HG02840 (cell line): ENCODE results near the gene HLA-DOA.

ENCODE experiments used
- ATAC-seq: cut with Tn5 transposase; IDR thresholded peaks from one replicate; pipeline ENCODE4 v1.9.1; 2021; ENCODE audit warnings: mild to moderate bottlenecking, moderate library complexity, moderate number of reproducible peaks; ENCODE audit not compliant: unreplicated experiment, low FRiP score

Gene HLA-DOA

DNA sequence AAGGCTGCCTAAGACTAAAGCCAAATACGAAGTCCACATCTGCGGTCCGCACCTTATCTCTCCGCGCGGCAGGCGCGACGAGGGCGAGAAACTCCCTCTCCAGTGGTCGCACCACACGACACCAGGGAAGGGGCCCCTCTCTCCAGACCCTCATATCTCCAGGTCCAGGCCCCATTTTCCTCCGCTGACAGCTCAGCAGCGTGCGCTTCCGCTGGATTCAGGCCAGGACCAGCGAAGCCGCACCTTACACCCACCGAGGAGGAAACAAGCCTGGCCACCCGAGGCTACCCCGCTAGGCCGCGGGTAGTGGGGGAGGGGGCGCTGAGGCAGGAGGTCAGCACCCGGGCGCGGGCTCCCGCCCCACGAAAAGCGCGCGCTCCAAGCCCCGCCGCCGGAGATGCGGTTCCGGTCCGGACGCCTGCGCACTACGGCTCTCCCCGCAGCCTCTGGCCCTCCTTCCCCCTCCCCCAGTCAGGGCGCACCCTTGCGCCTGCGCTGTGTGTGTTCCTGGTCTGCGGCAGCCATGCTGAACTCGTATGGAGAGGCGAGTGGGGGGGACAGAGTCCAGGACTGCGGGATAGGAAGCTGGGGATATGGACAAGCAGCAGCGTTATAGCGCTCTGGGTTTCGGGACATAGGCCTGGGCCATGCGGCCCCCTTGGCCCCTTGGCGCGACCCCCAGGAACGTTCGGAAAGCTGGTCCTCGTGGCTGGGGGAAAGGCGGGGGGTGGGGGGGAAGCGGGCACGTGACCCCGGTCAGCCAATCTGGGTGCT is 41.1 kb downstream of the HLA-DOA start, which contains the start of gene BRD2:
Gene BRD2, plus strand, starts transcription at position 502 of the 774 bp plus-strand sequence. CDS start 4,305 bp downstream, outside the sequence.
- ATAC-seq = peak; percentile 41

DNA sequence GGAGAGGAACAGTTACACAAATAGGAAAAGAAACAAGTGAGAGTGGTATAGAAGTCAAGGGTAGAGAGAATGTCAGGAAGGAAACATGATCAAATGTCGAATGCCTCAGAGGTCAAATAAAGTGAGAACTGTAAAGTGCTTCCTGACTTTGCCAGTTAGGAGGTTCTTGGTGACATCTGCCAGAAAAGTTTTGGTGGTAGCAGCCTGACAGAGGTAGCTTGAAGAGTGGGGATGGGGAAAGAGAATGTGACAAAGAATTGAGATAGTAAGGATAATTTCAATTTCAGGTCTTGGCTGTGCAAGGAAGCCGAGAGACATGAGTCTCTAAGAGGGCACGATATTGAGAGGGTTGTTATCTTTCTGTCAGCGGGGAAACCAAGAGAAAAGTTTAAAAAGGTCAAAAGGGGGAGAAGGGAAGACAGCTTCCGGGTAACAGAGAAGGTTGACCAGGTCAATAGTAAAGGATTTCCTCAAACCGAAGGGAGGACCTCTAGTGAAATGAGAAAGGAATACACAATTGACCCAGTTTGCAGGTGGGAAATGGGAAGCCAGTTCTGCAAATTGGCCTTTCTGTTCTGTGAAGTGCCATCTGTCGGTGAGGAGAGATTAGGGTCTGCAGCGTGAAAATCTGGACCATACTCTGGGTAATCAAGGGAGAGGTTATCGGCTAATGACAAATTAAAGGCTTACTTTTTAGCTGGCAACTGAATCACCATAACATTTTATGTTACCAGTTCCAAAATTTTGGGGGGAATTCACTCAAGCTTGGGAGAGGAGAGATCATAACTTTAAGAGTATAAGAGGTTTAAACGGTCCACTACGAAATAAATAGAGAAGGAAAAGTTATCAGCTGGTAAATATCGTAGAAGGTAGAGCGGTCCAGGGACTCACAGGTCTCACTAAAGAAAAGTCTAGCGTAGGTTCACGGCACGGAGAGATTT is 42.0 kb downstream of the HLA-DOA start:
- no peak for ATAC-seq

DNA sequence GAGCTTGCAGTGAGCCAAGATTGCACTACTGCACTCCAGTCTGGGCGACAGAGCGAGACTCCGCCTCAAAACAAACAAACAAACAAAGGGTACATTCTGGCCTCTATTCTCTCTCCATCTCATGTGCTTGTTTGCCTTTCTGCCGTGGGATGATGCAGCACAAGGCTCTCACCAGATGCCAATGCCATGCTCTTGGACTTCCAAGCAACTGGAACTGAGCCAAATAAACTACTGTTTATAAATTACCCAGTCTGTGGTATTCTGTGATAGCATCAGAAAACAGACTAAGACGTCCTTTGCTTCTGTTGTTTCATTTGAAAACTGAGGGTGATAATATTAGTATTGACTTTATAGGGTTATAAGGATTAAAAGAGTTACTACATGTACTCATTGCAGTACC is 44.6 kb downstream of the HLA-DOA start:
- no peak for ATAC-seq

DNA sequence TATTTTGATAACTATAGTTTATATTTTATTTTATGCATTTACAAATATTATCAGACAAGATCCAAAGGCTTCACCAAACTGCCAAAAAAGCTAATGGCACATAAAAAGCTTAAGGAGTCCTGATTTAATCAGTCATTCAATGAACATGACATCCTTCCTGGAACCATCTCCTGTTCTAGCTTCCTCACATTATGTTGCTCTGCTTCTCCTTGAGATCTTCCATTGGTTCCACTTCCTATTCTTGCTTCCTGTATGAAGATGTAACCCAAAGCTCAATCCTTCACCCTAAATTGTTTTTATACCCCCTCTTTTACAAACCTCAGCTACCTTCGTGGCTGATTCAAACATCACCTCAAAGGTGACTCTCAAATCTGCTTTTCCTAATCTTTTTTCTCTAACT is 45.5 kb downstream of the HLA-DOA start:
- no peak for ATAC-seq

DNA sequence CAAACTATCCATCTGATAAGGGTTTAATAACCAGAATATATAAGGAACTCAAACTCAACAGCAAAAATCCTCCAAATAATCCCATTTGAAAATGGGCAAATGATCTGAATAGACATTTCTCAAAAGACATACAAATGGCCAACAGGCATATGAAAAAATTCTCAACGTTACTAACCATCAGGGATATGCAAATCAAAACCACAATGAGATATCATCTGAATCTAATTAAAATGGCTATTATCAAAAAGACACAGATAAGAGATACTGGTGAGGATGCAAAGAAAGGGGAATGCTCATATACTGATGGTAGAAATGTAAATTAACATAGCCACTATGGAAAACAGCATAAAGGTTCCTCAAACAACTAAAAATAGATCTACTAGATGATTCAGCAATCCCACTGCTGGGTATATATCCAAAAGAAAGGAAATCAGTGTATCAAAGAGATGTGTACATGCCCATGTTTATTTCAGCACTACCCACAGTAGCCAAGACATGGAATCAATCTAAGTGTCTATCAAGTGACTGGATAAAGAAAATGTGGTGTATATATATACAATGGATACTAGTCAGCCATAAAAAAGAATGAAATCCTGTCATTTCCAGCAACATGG is 47.1 kb downstream of the HLA-DOA start:
- no peak for ATAC-seq

DNA sequence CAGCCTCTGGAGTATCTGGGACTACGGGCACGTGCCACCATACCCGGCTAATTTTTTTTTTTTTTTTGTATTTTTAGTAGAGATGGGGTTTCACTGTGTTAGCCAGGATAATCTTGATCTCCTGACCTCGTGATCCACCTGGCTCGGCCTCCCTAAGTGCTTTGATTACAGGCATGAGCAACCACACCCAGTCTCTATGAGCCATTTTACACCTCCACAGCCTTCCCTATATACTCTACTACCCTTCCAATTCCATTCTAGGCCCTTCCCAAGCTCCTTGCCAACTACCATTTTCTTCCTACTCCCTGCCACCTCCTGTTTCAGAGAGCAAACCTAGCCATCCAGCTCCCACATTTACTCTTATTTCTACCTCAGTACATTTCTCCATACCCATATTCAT is 48.8 kb downstream of the HLA-DOA start:
- no peak for ATAC-seq

DNA sequence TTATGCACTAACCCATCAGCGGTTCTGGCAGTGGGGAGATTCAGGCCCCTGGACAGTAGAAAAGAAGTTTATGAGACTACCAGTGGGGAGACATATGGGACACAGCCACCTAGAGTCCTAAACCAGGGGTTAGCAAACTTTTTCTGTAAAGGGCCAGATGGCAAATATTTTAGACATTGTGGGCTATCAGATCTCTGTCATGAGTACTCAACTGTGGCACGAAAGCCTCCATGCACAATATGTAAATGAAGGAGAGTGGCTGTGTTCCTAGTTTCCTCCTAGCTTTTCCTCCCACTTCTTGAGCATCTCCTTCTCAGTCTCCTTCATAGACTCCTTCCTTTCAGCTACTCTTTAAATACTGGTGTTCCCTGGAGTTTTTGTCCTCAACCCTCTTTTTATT is 53.2 kb downstream of the HLA-DOA start:
- ATAC-seq = no peak

DNA sequence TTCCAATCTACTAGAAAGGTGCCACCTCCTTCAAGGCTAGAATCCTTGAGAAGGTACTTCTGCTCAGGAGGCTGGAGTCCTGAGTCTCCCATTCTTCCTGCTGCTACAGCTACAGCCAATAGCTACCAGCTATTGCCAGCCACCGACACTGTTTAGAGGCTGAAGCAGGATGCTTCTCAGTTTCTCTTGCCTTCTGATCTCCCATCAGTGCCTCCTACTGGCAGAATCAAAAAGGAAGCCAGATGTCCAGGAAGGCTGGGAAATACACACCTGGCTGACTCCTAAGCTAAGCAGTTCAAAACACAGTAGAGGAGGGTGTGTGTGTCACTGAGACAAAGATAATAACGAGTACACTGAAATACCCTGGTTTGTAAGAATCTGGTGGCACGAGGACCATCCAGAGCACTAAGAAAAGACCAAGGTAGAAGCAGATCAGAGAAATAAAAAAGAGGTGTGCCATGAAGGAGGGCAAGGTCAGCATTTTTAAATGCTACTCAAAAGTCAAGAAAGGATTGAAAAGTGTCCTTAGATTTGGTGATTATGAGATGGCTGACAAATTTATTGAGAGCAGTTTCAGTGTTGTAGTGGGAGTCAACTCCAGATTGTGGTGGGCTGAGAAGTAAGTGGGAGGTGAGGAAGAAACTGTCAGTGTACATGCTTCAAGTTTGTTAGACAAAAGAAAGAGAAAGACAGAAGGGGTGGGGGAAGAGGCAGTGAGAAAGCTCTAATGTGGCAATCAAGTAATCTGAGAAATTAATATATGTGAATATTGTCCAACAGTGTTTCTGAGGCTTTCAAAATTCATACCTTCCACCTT is 54.2 kb downstream of the HLA-DOA start:
- no peak for ATAC-seq

DNA sequence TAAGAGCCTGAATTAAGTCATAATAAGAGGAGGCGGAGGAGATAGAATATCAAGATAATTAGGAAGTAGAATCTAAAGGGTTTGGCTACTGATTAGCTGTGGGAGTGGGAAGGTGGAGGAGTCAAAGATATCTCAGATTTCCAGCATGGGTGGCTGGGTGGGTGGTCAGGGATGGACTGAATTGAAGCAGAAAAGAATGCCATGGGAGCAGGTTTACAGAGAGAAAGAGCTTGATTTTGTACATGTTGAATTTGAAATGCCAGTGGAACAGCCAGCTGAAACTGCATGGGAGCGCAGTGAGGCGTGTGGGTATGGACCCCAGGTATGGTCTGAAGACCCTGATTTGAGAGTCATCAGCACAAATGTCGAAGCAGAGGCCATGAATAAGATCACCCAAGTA is 55.1 kb downstream of the HLA-DOA start:
- no peak for ATAC-seq
